H9 (cell line): ENCODE measurements around the gene TRAF2. TPM values are rescaled to one million over a fixed set of nuclear protein-coding genes. Genes with fewer than 3 reads are reported as not detected.

Experiments
- DNase-seq: peaks from one replicate; pipeline ENCODE4 v3.0.0-alpha.2; 2017
- H2AFZ ChIP-seq: one replicate; pipeline ENCODE4 v1.6.1; 2013; ENCODE audit warnings: mild to moderate bottlenecking, low read length, control low read depth, moderate library complexity
- H2AK5ac ChIP-seq: 2 replicates; pipeline ENCODE4 v1.6.1; 2013; ENCODE audit warnings: low read length, control low read depth, mixed read lengths; ENCODE audit not compliant: insufficient read length
- H2BK120ac ChIP-seq: one replicate; pipeline ENCODE4 v1.6.1; 2013; ENCODE audit warnings: low read depth, mild to moderate bottlenecking, low read length, control low read depth, inconsistent platforms; ENCODE audit not compliant: poor library complexity, severe bottlenecking
- H2BK12ac ChIP-seq: 2 replicates; pipeline ENCODE4 v1.6.1; 2013; ENCODE audit warnings: low read length, control low read depth, mixed read lengths, low read depth; ENCODE audit not compliant: insufficient read length
- H2BK15ac ChIP-seq: 2 replicates; pipeline ENCODE4 v1.6.1; 2013; ENCODE audit warnings: low read depth, low read length, control low read depth
- H2BK20ac ChIP-seq: one replicate; pipeline ENCODE4 v1.6.1; 2013; ENCODE audit warnings: low read depth, mild to moderate bottlenecking, low read length, control low read depth, inconsistent platforms; ENCODE audit not compliant: poor library complexity, severe bottlenecking
- H2BK5ac ChIP-seq: 2 replicates; pipeline ENCODE4 v1.6.1; 2013; ENCODE audit warnings: low read length, control low read depth, mixed read lengths; ENCODE audit not compliant: insufficient read length
- H3K14ac ChIP-seq: 2 replicates; pipeline ENCODE4 v1.6.1; 2013; ENCODE audit warnings: low read length, control low read depth; ENCODE audit not compliant: insufficient read depth
- H3K18ac ChIP-seq: 2 replicates; pipeline ENCODE4 v1.6.1; 2013; ENCODE audit warnings: low read depth, mild to moderate bottlenecking, mixed read lengths, low read length, control low read depth; ENCODE audit not compliant: insufficient read length
- H3K23ac ChIP-seq: 2 replicates; pipeline ENCODE4 v1.6.1; 2013; ENCODE audit warnings: low read length, control low read depth, mixed read lengths, low read depth; ENCODE audit not compliant: insufficient read length
- H3K23me2 ChIP-seq: 2 replicates; pipeline ENCODE4 v1.6.1; 2013; ENCODE audit warnings: low read depth, mild to moderate bottlenecking, mixed read lengths, low read length, control low read depth; ENCODE audit not compliant: insufficient read length, poor library complexity, severe bottlenecking
- H3K27ac ChIP-seq: 2 replicates; pipeline ENCODE4 v1.5.1; 2013; ENCODE audit warnings: low read length, control low read depth, mixed read lengths, low read depth; ENCODE audit not compliant: insufficient read length
- H3K27me3 ChIP-seq: 2 replicates; pipeline ENCODE4 v1.6.1; 2013; ENCODE audit warnings: low read length, control low read depth, inconsistent platforms; ENCODE audit not compliant: insufficient read depth
- H3K4ac ChIP-seq: 2 replicates; pipeline ENCODE4 v1.6.1; 2013; ENCODE audit warnings: low read depth, mild to moderate bottlenecking, control low read depth, inconsistent platforms, low read length, moderate library complexity
- H3K4me1 ChIP-seq: 2 replicates; pipeline ENCODE4 v1.6.1; 2013; ENCODE audit warnings: low read length, control low read depth, inconsistent platforms; ENCODE audit not compliant: insufficient read depth
- H3K4me2 ChIP-seq: 2 replicates; pipeline ENCODE4 v1.6.1; 2013; ENCODE audit warnings: low read length, control low read depth, mixed read lengths; ENCODE audit not compliant: insufficient read length, insufficient read depth
- H3K56ac ChIP-seq: 2 replicates; pipeline ENCODE4 v1.6.1; 2013; ENCODE audit warnings: low read depth, mild to moderate bottlenecking, mixed read lengths, low read length, control low read depth; ENCODE audit not compliant: insufficient read length
- H3K79me1 ChIP-seq: 2 replicates; pipeline ENCODE4 v1.6.1; 2013; ENCODE audit warnings: low read depth, mild to moderate bottlenecking, moderate library complexity, low read length, control low read depth, inconsistent platforms; ENCODE audit not compliant: insufficient read depth, poor library complexity, severe bottlenecking
- H3K79me2 ChIP-seq: 2 replicates; pipeline ENCODE4 v1.6.1; 2013; ENCODE audit warnings: low read length, control low read depth, inconsistent platforms; ENCODE audit not compliant: insufficient read depth
- H3K9ac ChIP-seq: 2 replicates; pipeline ENCODE4 v1.6.1; 2013; ENCODE audit warnings: low read length, control low read depth, mixed read lengths; ENCODE audit not compliant: insufficient read length; ENCODE audit errors: extremely low read depth
- H3K9me3 ChIP-seq: one replicate; pipeline ENCODE4 v1.6.1; 2013; ENCODE audit warnings: low read depth, low read length, inconsistent platforms; ENCODE audit not compliant: control insufficient read depth
- H3T11ph ChIP-seq: one replicate; pipeline ENCODE4 v1.6.1; 2013; ENCODE audit warnings: mild to moderate bottlenecking, low read length, control low read depth, inconsistent platforms
- H4K20me1 ChIP-seq: one replicate; pipeline ENCODE4 v1.6.1; 2013; ENCODE audit not compliant: control insufficient read depth, insufficient read length, insufficient read depth
- H4K5ac ChIP-seq: 2 replicates; pipeline ENCODE4 v1.6.1; 2013; ENCODE audit warnings: low read depth, mild to moderate bottlenecking, mixed read lengths, low read length, control low read depth; ENCODE audit not compliant: insufficient read length
- H4K8ac ChIP-seq: replicated peaks from 2 replicates; pipeline ENCODE4 v1.6.1; 2013; ENCODE audit warnings: low read length, control low read depth, mixed read lengths, low read depth; ENCODE audit not compliant: insufficient read length
- H4K91ac ChIP-seq: 2 replicates; pipeline ENCODE4 v1.6.1; 2013; ENCODE audit warnings: low read depth, mild to moderate bottlenecking, moderate library complexity, mixed read lengths, low read length, control low read depth; ENCODE audit not compliant: insufficient read length
- H3K27ac Mint-ChIP-seq, 3 experiments: 2 replicates in 2 of 3; 3 replicates in 1 of 3; pipeline ENCODE4 v1.8.0; 2020 to 2021; ENCODE audit warnings: mixed read lengths in 3 of 3, mild to moderate bottlenecking in 1 of 3, moderate library complexity in 1 of 3
- H3K27me3 Mint-ChIP-seq: 2 replicates; pipeline ENCODE4 v1.8.0; 2021; ENCODE audit warnings: low read depth, mild to moderate bottlenecking, moderate library complexity, mixed read lengths
- H3K36me3 Mint-ChIP-seq, 3 experiments: 2 replicates in 2 of 3; 3 replicates in 1 of 3; pipeline ENCODE4 v1.8.0; 2020 to 2021; ENCODE audit warnings: low read depth in 3 of 3, mixed read lengths in 3 of 3; ENCODE audit not compliant: insufficient read depth in 1 of 3
- H3K4me1 Mint-ChIP-seq, 2 experiments: 2 replicates each; pipeline ENCODE4 v1.8.0; 2020; ENCODE audit warnings: mixed read lengths in 2 of 2
- H3K4me3 Mint-ChIP-seq, 2 experiments: 2 replicates in 1 of 2; 3 replicates in 1 of 2; pipeline ENCODE4 v1.8.0; 2020 to 2021; ENCODE audit warnings: mild to moderate bottlenecking in 2 of 2, mixed read lengths in 2 of 2, moderate library complexity in 1 of 2
- H3K9me3 Mint-ChIP-seq, 2 experiments: 2 replicates in 1 of 2; 3 replicates in 1 of 2; pipeline ENCODE4 v1.8.0; 2020; ENCODE audit warnings: mild to moderate bottlenecking in 2 of 2, mixed read lengths in 2 of 2, moderate library complexity in 1 of 2
- CTCF ChIP-seq: fragments of 200-600 bp; sonication (generic); conservative IDR thresholded peaks from 3 replicates; pipeline ENCODE4 v1.8.0; 2021; ENCODE audit warnings: antibody characterized with exemption, mild to moderate bottlenecking
- WGBS: extraction: QIAGEN DNeasy Blood & Tissue Kit; methylation state at CpG from one replicate; pipeline ENCODE4 v1.1.7; 2013; ENCODE audit warnings: missing lambda C conversion rate, low lambda C conversion rate, mixed read lengths; ENCODE audit not compliant: insufficient read length; ENCODE audit errors: extremely low coverage; 5-methylcytosine and 5-hydroxymethylcytosine counted together
- total RNA-seq: library from RNA; stranded (reverse); gene quantifications from 2 replicates; pipeline ENCODE4 v1.2.1, GENCODE V29; 2021

TRAF2 gene
- total RNA-seq, 1 experiment from 2014 or later, result 48.8 TPM

GRCh38 chr9:136962701-136963248 is 76.5 kb downstream of the TRAF2 start:
- Histone ChIP-seq H3K4ac (no peak overlapping the region), H3K79me1 (no peaks in the 10 kb centered on the region), H3T11ph (no peak overlapping the region), H4K91ac (no peak overlapping the region), H3K4me2 (no peak overlapping the region), H3K9me3 (no peaks in the 10 kb centered on the region), H3K27me3 (no peaks in the 10 kb centered on the region), H3K27ac (no peak overlapping the region), H4K8ac (no peak overlapping the region), H2BK15ac (no peak overlapping the region), H3K23me2 (no peaks in the 10 kb centered on the region), H4K5ac (no peak overlapping the region), H2BK12ac (no peak overlapping the region), H3K4me1 (peaks cover 2% of the 10 kb centered on the region; the same call in 1 of the 2 replicates), H3K14ac (no peak overlapping the region), H2BK20ac (no peak overlapping the region), H3K23ac (no peak overlapping the region), H3K79me2 (no peaks in the 10 kb centered on the region), H2AFZ (no peak overlapping the region), H3K9ac (no peak overlapping the region), H2BK120ac (no peak overlapping the region), H4K20me1 (peaks cover 1% of the 10 kb centered on the region), H2AK5ac (no peak overlapping the region), H3K18ac (no peak overlapping the region), H3K56ac (no peak overlapping the region), H2BK5ac (no peak overlapping the region)
- no CpG with 5 or more reads among the region's 11 CpGs for WGBS
- H3K27ac Mint-ChIP-seq, result no peak overlapping the region; a peak in 1 of 7 replicates
- DNase-seq, result no peak
- peaks cover 17% of the 10 kb centered on the region for H3K27me3 Mint-ChIP-seq
- no peak for TF ChIP-seq CTCF
- no peaks in the 10 kb centered on the region for H3K9me3 Mint-ChIP-seq
- no peak overlapping the region for H3K4me3 Mint-ChIP-seq
- H3K36me3 Mint-ChIP-seq, result no peaks in the 10 kb centered on the region
- H3K4me1 Mint-ChIP-seq, result peaks cover 7 to 15% of the 10 kb centered on the region in 2 experiments
